ENCODE measurements around the gene SLC5A6.

- TF ChIP-seq CTCF (conservative IDR thresholded peaks at IDR 0.05; ENCODE audit: low read length): no peak
- TF ChIP-seq EZH2phosphoT487 (IDR thresholded peaks at IDR 0.05; ENCODE audit: borderline replicate concordance, low read depth, low read length): no peak
These were observed 46.0 kb upstream of the SLC5A6 start for GRCh38 chr2:27258051-27258450.
